ENCODE results near the gene MAMDC2. TPM values are rescaled to one million over a fixed set of nuclear protein-coding genes. Genes with fewer than 3 reads are reported as not detected.

The MAMDC2 gene
- total and polyA plus RNA-seq, 7 donors, result 0.91 to 11.9 (median 2.2) TPM

- no peak for ATAC-seq
- no peaks in the 10 kb centered on the region for H3K36me3 ChIP-seq (ENCODE audit: insufficient read depth in 1 of 2, low read depth in 1 of 2)
Measured at GRCh38 chr9:70119786-70120185, 76.1 kb downstream of the MAMDC2 start.

GRCh38 chr9:70120834-70121510 is 77.3 kb downstream of the MAMDC2 start:
- Histone ChIP-seq H3K9me3 (no peaks in the 10 kb centered on the region), H3K4me1 (peaks cover 17% of the 10 kb centered on the region), H3K27me3 (ENCODE audit: insufficient read depth in 3 of 3, low read length in 2 of 3) (no peaks in the 10 kb centered on the region), H3K36me3 (ENCODE audit: insufficient read depth in 1 of 2, low read depth in 1 of 2) (no peaks in the 10 kb centered on the region), H3K27ac (peak overlapping the region; percentile 41), H3K4me3 (no peak overlapping the region)
- 16 to 22% (median 19%) methylated on average over 5 of the region's 5 CpGs for whole genome bisulfite sequencing, 3 donors
- ATAC-seq (peak; percentile 93 to 98 (median 97)), DNase-seq (peak; percentile 83 to 87)
- intact Hi-C loops (cut with DNase I), result loop anchor here in 1 of 2 donors (10.0 kb wide), 1 partner anchor 494 kb away; no protein-coding TSS in a partner anchor
- TF ChIP-seq CTCF (IDR thresholded peaks at IDR 0.05), result peak; percentile 13

More at GRCh38 chr9:70119786-70120185, 76.1 kb downstream of the MAMDC2 start:
- Histone ChIP-seq H3K4me1 (peaks cover 17% of the 10 kb centered on the region), H3K9me3 (no peaks in the 10 kb centered on the region), H3K4me3 (no peak overlapping the region), H3K27me3 (ENCODE audit: insufficient read depth in 3 of 3, low read length in 2 of 3) (no peaks in the 10 kb centered on the region), H3K27ac (no peak overlapping the region)
- WGBS, 3 donors, result 65 to 86% (median 71%) methylated on average over 2 of the region's 2 CpGs
- intact Hi-C loops (cut with DNase I), result loop anchor here in 1 of 2 donors (10.0 kb wide), 1 partner anchor 495 kb away; no protein-coding TSS in a partner anchor
- TF ChIP-seq CTCF (IDR thresholded peaks at IDR 0.05), result no peak
- no peak for DNase-seq

GRCh38 chr9:70121818-70122436 is 78.3 kb downstream of the MAMDC2 start:
- Histone ChIP-seq H3K9me3 (no peaks in the 10 kb centered on the region), H3K4me3 (no peak overlapping the region), H3K4me1 (peaks cover 17% of the 10 kb centered on the region), H3K36me3 (ENCODE audit: insufficient read depth in 1 of 2, low read depth in 1 of 2) (no peaks in the 10 kb centered on the region), H3K27me3 (ENCODE audit: insufficient read depth in 3 of 3, low read length in 2 of 3) (no peaks in the 10 kb centered on the region), H3K27ac (peak overlapping the region; percentile 44)
- peak; percentile 23 to 62 (median 44) for ATAC-seq
- no peak for DNase-seq
- no peak for TF ChIP-seq CTCF (IDR thresholded peaks at IDR 0.05)
- 30 to 45% (median 34%) methylated on average over 2 of the region's 2 CpGs for WGBS, 3 donors
- intact Hi-C loops (cut with DNase I), result loop anchor here in 1 of 2 donors (10.0 kb wide), 1 partner anchor 493 kb away; no protein-coding TSS in a partner anchor

GRCh38 chr9:70123695-70124094 is 80.0 kb downstream of the MAMDC2 start:
- WGBS, 3 donors, result 67 to 92% (median 68%) methylated on average over 4 of the region's 4 CpGs
- H3K4me1 ChIP-seq, result peaks cover 17% of the 10 kb centered on the region
- ATAC-seq (no peak), DNase-seq (no peak)
- no peaks in the 10 kb centered on the region for H3K9me3 ChIP-seq
- no peaks in the 10 kb centered on the region for H3K27me3 ChIP-seq (ENCODE audit: insufficient read depth in 3 of 3, low read length in 2 of 3)
- H3K36me3 ChIP-seq (ENCODE audit: insufficient read depth in 1 of 2, low read depth in 1 of 2), result no peaks in the 10 kb centered on the region
- no peak overlapping the region for H3K27ac ChIP-seq
- no peak overlapping the region for H3K4me3 ChIP-seq
- intact Hi-C loops (cut with DNase I), result loop anchor here in 1 of 2 donors (10.0 kb wide), 1 partner anchor 491 kb away; no protein-coding TSS in a partner anchor
- no peak for TF ChIP-seq CTCF (IDR thresholded peaks at IDR 0.05)

Data from psoas muscle (tissue), 8 donors.